HG02678 (cell line): ENCODE measurements around the gene APOBEC4.

Experiments
- ATAC-seq: cut with Tn5 transposase; IDR thresholded peaks from one replicate; pipeline ENCODE4 v1.9.1; 2021; ENCODE audit warnings: mild to moderate bottlenecking, moderate library complexity; ENCODE audit not compliant: unreplicated experiment

The APOBEC4 gene

GRCh38 chr1:183604815-183605214 lies 48.3 kb downstream of the APOBEC4 start:
- peak; percentile 20 for ATAC-seq

GRCh38 chr1:183604038-183604808 lies 48.9 kb downstream of the APOBEC4 start:
- ATAC-seq = peak; percentile 43

GRCh38 chr1:183602510-183602909 lies 50.6 kb downstream of the APOBEC4 start:
- ATAC-seq = no peak

- no peak for ATAC-seq
These were observed 52.5 kb downstream of the APOBEC4 start for GRCh38 chr1:183600634-183601033.

GRCh38 chr1:183600136-183600535 lies 53.0 kb downstream of the APOBEC4 start:
- no peak for ATAC-seq

- peak; percentile 71 for ATAC-seq
These were observed 54.7 kb downstream of the APOBEC4 start for GRCh38 chr1:183598386-183598785.

GRCh38 chr1:183597656-183598347 lies 55.3 kb downstream of the APOBEC4 start:
- no peak for ATAC-seq

- ATAC-seq = no peak
These were observed 56.6 kb downstream of the APOBEC4 start for GRCh38 chr1:183596500-183596899.
